Hepatocyte (in vitro differentiated cells): ENCODE data around the gene PCDHB6.

Experiments used
- EZH2 ChIP-seq: fragments of 200-600 bp; sonication (generic); IDR thresholded peaks from 2 replicates; pipeline ENCODE4 v1.6.1; 2016; ENCODE audit warnings: antibody characterized with exemption, mild to moderate bottlenecking, borderline replicate concordance
- EZH2phosphoT487 ChIP-seq: fragments of 200-600 bp; sonication (generic); IDR thresholded peaks from one replicate; pipeline ENCODE4 v1.6.1; 2018; ENCODE audit warnings: antibody characterized with exemption, mild to moderate bottlenecking, low read depth, moderate library complexity; ENCODE audit not compliant: unreplicated experiment, severe bottlenecking
- TF ChIP-seq, protein P1 (sequence below): fragments of 200-600 bp; sonication (generic); IDR thresholded peaks from 2 replicates; pipeline ENCODE4 v1.5.1; 2016; ENCODE audit warnings: antibody characterized with exemption, mild to moderate bottlenecking; ENCODE audit not compliant: poor library complexity

DNA sequence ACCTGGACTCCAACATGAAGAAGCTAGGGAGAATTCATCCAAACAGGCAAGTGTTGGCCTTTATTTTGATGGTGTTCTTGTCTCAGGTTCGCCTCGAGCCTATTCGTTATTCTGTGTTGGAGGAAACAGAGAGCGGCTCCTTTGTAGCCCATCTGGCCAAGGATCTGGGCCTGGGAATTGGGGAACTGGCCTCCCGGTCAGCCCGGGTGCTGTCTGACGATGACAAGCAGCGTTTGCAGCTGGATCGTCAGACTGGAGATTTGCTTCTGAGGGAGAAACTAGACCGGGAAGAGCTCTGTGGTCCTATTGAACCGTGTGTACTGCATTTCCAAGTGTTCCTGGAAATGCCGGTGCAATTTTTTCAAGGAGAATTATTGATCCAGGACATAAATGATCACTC is 27.9 kb upstream of the PCDHB6 start:
- TF ChIP-seq, protein P1, sequence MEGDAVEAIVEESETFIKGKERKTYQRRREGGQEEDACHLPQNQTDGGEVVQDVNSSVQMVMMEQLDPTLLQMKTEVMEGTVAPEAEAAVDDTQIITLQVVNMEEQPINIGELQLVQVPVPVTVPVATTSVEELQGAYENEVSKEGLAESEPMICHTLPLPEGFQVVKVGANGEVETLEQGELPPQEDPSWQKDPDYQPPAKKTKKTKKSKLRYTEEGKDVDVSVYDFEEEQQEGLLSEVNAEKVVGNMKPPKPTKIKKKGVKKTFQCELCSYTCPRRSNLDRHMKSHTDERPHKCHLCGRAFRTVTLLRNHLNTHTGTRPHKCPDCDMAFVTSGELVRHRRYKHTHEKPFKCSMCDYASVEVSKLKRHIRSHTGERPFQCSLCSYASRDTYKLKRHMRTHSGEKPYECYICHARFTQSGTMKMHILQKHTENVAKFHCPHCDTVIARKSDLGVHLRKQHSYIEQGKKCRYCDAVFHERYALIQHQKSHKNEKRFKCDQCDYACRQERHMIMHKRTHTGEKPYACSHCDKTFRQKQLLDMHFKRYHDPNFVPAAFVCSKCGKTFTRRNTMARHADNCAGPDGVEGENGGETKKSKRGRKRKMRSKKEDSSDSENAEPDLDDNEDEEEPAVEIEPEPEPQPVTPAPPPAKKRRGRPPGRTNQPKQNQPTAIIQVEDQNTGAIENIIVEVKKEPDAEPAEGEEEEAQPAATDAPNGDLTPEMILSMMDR = no peak
- TF ChIP-seq EZH2 (no peak), EZH2phosphoT487 (no peak)
